ENCODE results near the gene PLXNC1.
A peak's percentile ranks its signal among the peaks of the same experiment; 100 is the strongest.

PLXNC1 gene

GRCh38 chr12:94101738-94102660 is 46.4 kb upstream of the PLXNC1 start:
- Histone ChIP-seq H3K27ac (ENCODE audit: extremely low read depth, low read depth, low read length) (peak overlapping the region; percentile 60; the same call in 1 of the 2 replicates), H3K9me3 (ENCODE audit: control insufficient read depth, insufficient read depth, low read depth, low read length) (no peaks in the 10 kb centered on the region), H3K4me1 (ENCODE audit: control insufficient read depth, insufficient read depth, low read length) (no peaks in the 10 kb centered on the region), H3K36me3 (ENCODE audit: control insufficient read depth in 2 of 2, insufficient read depth in 1 of 2, low read length in 2 of 2) (no peaks in the 10 kb centered on the region), H3K4me3 (ENCODE audit: low read depth, low read length) (peak overlapping the region; percentile 42)
- ChIA-PET CTCF (interaction anchor here (0.5 to 6.1 kb wide), 103 partner anchors 8 to 1793 kb away, joined by 3 to 127 read pairs (median 5); no protein-coding TSS in a partner anchor), POLR2A (interaction anchor here (0.6 to 1.6 kb wide), 5 partner anchors 425 to 617 kb away, joined by 3 to 6 read pairs (median 3); partner anchors contain the start of gene CRADD)
- TF ChIP-seq PATZ1 (tag by site-specific recombination; IDR thresholded peaks at IDR 0.05) = peak; percentile 46
- no peak for TF ChIP-seq ZNF76 (tag by site-specific recombination; IDR thresholded peaks at IDR 0.05; ENCODE audit: borderline replicate concordance, low read depth)
- TF ChIP-seq ZNF274 (IDR thresholded peaks at IDR 0.05; ENCODE audit: low read length) = no peak
- no peak for TF ChIP-seq ZNF274 (tag by site-specific recombination; IDR thresholded peaks at IDR 0.05; ENCODE audit: borderline replicate concordance)
- no peak for TF ChIP-seq KLF10 (tag by site-specific recombination; IDR thresholded peaks at IDR 0.05)
- TF ChIP-seq ZNF549 (tag by site-specific recombination; IDR thresholded peaks at IDR 0.05) = no peak
- TF ChIP-seq ZSCAN16 (tag by site-specific recombination; IDR thresholded peaks at IDR 0.05) = no peak
- TF ChIP-seq KLF7 (tag by site-specific recombination; IDR thresholded peaks at IDR 0.05; ENCODE audit: borderline replicate concordance) = 0 out of 2 replicates have a peak, but pooled peaks have one; percentile 47
- TF ChIP-seq BCL6B (tag by site-specific recombination; IDR thresholded peaks at IDR 0.05) = peak; percentile 100
- TF ChIP-seq HOXA7 (CRISPR knock-in tag; IDR thresholded peaks at IDR 0.05; ENCODE audit: borderline replicate concordance) = no peak
- TF ChIP-seq ZNF19 (tag by site-specific recombination; IDR thresholded peaks at IDR 0.05; ENCODE audit: low read depth) = no peak
- TF ChIP-seq ZBTB11 (tag by site-specific recombination; conservative IDR thresholded peaks at IDR 0.05; ENCODE audit: low read depth) = peak; percentile 66
- TF ChIP-seq ZNF629 (tag by site-specific recombination; IDR thresholded peaks at IDR 0.05) = 0 out of 2 replicates have a peak, but pooled peaks have one; percentile 33
- TF ChIP-seq KLF1 (tag by site-specific recombination; IDR thresholded peaks at IDR 0.05) = peak; percentile 80
- no peak for TF ChIP-seq ZNF132 (tag by site-specific recombination; IDR thresholded peaks at IDR 0.05; ENCODE audit: borderline replicate concordance)
- 0 out of 2 replicates have a peak, but pooled peaks have one; percentile 71 for TF ChIP-seq HOXC10 (CRISPR knock-in tag; IDR thresholded peaks at IDR 0.05)
- TF ChIP-seq ZXDB (tag by site-specific recombination; IDR thresholded peaks at IDR 0.05) = peak; percentile 37; the same call in 1 of the 2 replicates
- 0 out of 2 replicates have a peak, but pooled peaks have one; percentile 42 for TF ChIP-seq ZNF501 (tag by site-specific recombination; IDR thresholded peaks at IDR 0.05)
- TF ChIP-seq ZNF335 (tag by site-specific recombination; conservative IDR thresholded peaks at IDR 0.05) = peak; percentile 73
- TF ChIP-seq ZNF341 (tag by site-specific recombination; IDR thresholded peaks at IDR 0.05; ENCODE audit: low read depth) = peak; percentile 68; the same call in 1 of the 2 replicates
- TF ChIP-seq ZNF580 (tag by site-specific recombination; IDR thresholded peaks at IDR 0.05) = no peak
- TF ChIP-seq CTCF (tag by site-specific recombination; IDR thresholded peaks at IDR 0.05) = peak; percentile 85
- peak; percentile 99 for TF ChIP-seq ZNF654 (tag by site-specific recombination; IDR thresholded peaks at IDR 0.05; ENCODE audit: low read depth)
- TF ChIP-seq ZNF660 (tag by site-specific recombination; IDR thresholded peaks at IDR 0.05) = 0 out of 2 replicates have a peak, but pooled peaks have one; percentile 51
- TF ChIP-seq MZF1 (tag by site-specific recombination; IDR thresholded peaks at IDR 0.05; ENCODE audit: borderline replicate concordance) = peak; percentile 98
- no peak for TF ChIP-seq BCL11A (tag by site-specific recombination; IDR thresholded peaks at IDR 0.05; ENCODE audit: low read depth)
- no peak for TF ChIP-seq ZNF626 (tag by site-specific recombination; IDR thresholded peaks at IDR 0.05)
- TF ChIP-seq ZBTB20 (tag by site-specific recombination; IDR thresholded peaks at IDR 0.05) = peak; percentile 40; the same call in 1 of the 2 replicates

Data from HEK293 (cell line).